Measurements from ENCODE around the gene FOXC2.
A peak's percentile ranks its signal among the peaks of the same experiment; 100 is the strongest.

Gene FOXC2

GRCh38 chr16:86556576-86556975, 10.1 kb upstream of the FOXC2 start:
- H3K27me3 Mint-ChIP-seq = peaks cover 9% of the 10 kb centered on the region
- no peak overlapping the region for H3K27ac Mint-ChIP-seq
- no peak overlapping the region for H3K4me3 Mint-ChIP-seq
- H3K9me3 Mint-ChIP-seq = no peaks in the 10 kb centered on the region
- no peak for ATAC-seq (ENCODE audit: low read depth)
- H3K4me1 Mint-ChIP-seq = peaks cover 10% of the 10 kb centered on the region
- peaks cover 3% of the 10 kb centered on the region for H3K36me3 Mint-ChIP-seq
- no peak for DNase-seq (ENCODE audit: low spot score in 2 of 2)

GRCh38 chr16:86557587-86557986, 9.0 kb upstream of the FOXC2 start:
- ATAC-seq (ENCODE audit: low read depth) = no peak
- H3K4me1 Mint-ChIP-seq = peaks cover 10% of the 10 kb centered on the region
- H3K27me3 Mint-ChIP-seq = peaks cover 11% of the 10 kb centered on the region
- H3K27ac Mint-ChIP-seq = no peak overlapping the region
- no peaks in the 10 kb centered on the region for H3K9me3 Mint-ChIP-seq
- DNase-seq (ENCODE audit: low spot score in 2 of 2) = no peak
- no peak overlapping the region for H3K4me3 Mint-ChIP-seq
- peaks cover under 1% of the 10 kb centered on the region for H3K36me3 Mint-ChIP-seq

DNA sequence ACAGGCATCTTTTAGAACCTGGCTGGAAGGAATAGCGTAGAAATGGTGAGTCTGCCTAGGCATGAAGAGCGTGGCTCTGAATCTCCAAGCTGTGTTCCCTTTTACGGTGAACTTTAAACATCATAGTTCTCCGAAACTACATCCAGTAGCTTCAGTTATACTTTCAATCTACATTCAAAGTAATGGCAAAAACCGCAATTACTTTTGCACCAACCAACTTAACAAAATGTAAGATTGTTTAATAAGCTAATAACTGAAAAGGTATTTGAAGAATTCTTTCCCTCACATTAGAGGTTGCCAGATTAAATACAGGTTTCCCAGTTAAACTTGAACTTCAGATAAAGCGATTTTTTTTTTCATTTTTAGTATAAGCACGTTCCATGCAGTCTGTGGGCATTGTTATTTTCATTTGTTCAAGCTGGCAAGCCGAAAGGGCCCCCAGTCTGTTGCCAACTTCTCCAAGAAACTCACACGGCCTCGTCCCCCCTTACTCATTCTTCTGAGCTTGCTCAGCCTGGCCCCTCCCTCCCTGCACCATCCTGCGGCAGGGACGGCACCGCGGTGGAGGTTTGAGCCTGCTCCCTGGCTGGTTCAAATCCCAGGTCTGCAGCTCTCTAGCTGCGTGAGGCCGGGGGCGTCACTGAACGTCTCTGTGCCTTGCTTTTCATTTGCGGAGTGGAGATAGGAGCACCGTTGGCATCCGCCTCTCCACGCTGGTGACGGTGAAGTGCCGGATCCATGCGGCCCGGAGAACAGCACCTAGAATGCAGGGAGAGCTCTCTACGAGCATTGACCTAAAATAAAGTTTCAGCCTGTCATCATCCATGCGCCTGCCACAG, 8.1 kb upstream of the FOXC2 start:
- no peak overlapping the region for H3K4me3 Mint-ChIP-seq
- DNase-seq (ENCODE audit: low spot score in 2 of 2) (no peak), ATAC-seq (ENCODE audit: low read depth) (no peak)
- peaks cover 10% of the 10 kb centered on the region for H3K4me1 Mint-ChIP-seq
- H3K27ac Mint-ChIP-seq = no peak overlapping the region
- H3K27me3 Mint-ChIP-seq = peaks cover 11% of the 10 kb centered on the region
- no peaks in the 10 kb centered on the region for H3K36me3 Mint-ChIP-seq
- H3K9me3 Mint-ChIP-seq = no peaks in the 10 kb centered on the region

DNA sequence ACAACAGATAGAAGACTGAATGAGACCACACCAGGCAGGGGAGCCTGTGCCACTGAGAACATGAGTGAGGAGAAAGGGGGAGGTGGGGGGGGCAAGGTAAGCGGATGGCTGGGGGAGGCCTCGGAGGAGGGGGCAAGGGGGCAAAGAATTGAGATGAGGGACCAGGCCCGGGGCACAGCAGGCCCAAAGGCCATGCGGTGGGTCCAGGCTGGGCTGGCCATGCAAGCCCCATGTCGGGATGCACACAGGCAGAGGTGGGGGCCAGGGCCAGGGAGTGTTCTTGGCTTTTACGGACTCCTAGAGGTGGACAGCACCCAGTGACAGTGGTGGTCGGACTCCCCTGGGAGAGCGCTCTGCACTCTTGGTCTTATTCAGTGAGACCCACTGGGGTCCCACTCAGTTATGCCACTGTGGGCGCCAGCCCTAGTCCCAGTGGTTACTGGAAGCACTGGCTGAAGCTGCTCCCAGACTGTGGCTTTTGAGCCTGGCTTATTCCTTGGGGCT, 6.8 kb upstream of the FOXC2 start:
- H3K36me3 Mint-ChIP-seq = no peaks in the 10 kb centered on the region
- H3K27me3 Mint-ChIP-seq = peaks cover 17% of the 10 kb centered on the region
- H3K27ac Mint-ChIP-seq = no peak overlapping the region
- ATAC-seq (ENCODE audit: low read depth) = no peak
- H3K4me3 Mint-ChIP-seq = no peak overlapping the region
- no peak for DNase-seq (ENCODE audit: low spot score in 2 of 2)
- H3K4me1 Mint-ChIP-seq = peaks cover 10% of the 10 kb centered on the region
- H3K9me3 Mint-ChIP-seq = no peaks in the 10 kb centered on the region

DNA sequence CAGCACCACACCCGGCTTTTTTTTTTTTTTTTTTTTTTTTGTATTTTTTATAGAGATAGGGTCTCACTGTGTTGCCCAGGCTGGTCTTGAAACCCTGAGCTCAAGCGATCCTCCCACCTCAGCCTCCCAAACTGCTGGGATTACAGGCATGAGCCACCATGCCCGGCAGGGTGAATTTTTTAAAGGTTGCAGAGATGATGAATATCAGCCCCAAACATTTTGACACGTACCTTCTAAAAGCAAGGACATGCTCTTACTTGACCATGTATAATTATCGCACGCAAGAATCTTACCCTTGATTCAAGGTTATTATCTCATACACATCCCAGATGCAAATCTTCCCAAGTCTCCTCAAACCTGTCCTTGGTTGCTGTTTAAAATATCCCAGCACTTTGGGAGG, 4.3 kb upstream of the FOXC2 start:
- ATAC-seq (ENCODE audit: low read depth) = no peak
- no peak for DNase-seq (ENCODE audit: low spot score in 2 of 2)
- no peaks in the 10 kb centered on the region for H3K36me3 Mint-ChIP-seq
- H3K4me1 Mint-ChIP-seq = peaks cover 7% of the 10 kb centered on the region
- peaks cover 19% of the 10 kb centered on the region for H3K27me3 Mint-ChIP-seq
- H3K27ac Mint-ChIP-seq = no peak overlapping the region
- H3K4me3 Mint-ChIP-seq = no peak overlapping the region
- no peaks in the 10 kb centered on the region for H3K9me3 Mint-ChIP-seq

- H3K4me1 Mint-ChIP-seq = peaks cover 7% of the 10 kb centered on the region
- DNase-seq (ENCODE audit: low spot score in 2 of 2) (peak; percentile 85 to 87), ATAC-seq (ENCODE audit: low read depth) (peak; percentile 93)
- H3K9me3 Mint-ChIP-seq = no peaks in the 10 kb centered on the region
- no peaks in the 10 kb centered on the region for H3K36me3 Mint-ChIP-seq
- peaks cover 20% of the 10 kb centered on the region for H3K27me3 Mint-ChIP-seq
- peak overlapping the region; percentile 65 for H3K4me3 Mint-ChIP-seq
- H3K27ac Mint-ChIP-seq = no peak overlapping the region
Measured at GRCh38 chr16:86563469-86564345, 2.9 kb upstream of the FOXC2 start.

DNA sequence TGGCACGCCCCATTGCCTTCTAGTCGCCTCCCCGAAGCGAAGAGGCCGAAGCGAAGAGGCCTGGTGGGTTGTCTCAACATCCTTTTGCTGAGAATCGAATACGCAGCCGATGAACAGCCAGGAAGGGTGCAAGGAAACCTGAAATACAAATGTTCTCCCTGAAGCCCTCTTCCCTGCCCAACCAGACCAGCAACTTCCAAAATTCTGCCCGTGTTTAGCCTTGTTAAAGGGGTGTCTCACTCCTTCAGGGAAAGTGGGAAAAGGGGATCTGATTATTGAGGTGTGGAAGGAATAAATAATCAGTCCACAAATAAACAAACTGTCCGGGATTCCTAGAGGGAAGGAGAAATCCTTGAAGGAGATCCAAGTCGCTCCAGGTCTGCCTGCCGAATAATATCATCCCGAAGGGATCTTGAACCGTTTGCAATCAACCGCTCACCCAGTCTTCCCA, 1.4 kb upstream of the FOXC2 start:
- Mint-ChIP-seq H3K4me1 (peaks cover 7% of the 10 kb centered on the region), H3K27ac (no peak overlapping the region), H3K36me3 (no peaks in the 10 kb centered on the region), H3K4me3 (no peak overlapping the region), H3K27me3 (peaks cover 16% of the 10 kb centered on the region), H3K9me3 (no peaks in the 10 kb centered on the region)
- no peak for ATAC-seq (ENCODE audit: low read depth)
- DNase-seq (ENCODE audit: low spot score in 2 of 2) = no peak

DNA sequence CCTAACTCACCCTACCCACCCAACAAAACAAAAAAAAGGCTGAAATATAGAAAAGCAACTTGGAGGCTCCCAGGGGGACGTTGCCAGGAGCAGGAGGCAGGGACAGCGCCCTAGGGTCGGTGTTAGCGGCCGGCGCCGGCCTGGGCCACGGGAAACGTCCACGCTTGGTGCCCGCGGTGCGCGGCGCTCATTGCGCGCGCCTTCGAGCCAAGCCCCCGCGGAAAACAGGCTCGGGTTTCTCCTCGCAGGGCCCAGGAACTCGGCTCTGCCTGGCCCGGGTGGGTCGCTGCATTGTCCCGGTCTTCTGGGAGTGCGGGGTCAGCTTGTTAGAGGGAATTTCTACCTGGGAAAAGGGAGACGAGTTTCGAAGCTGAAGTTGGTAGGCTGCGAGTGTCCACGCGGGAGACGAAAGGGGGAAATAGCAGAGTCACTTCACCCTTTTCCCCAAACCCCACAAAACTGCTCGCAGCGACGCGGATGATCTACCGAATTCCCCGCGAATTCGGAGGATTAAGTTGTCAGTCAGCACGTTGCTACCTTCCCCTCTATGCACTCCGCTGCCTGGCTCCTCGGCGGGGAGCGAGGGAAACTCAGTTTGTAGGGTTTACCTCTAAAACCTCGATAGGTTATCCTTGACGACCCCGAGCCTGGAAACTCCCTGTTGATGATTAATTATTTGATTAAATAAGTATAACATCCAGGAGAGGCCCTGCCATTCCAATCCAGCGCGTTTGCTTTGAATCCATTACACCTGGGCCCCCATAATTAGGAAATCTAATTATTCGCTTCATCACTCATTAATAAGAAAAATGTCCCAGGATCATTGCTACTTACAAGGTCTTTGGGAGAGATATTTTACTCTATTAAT, 751 bp upstream of the FOXC2 start:
- no peak for DNase-seq (ENCODE audit: low spot score in 2 of 2)
- Mint-ChIP-seq H3K4me1 (peaks cover 7% of the 10 kb centered on the region), H3K27ac (no peak overlapping the region), H3K27me3 (peaks cover 15% of the 10 kb centered on the region), H3K4me3 (no peak overlapping the region), H3K36me3 (no peaks in the 10 kb centered on the region), H3K9me3 (no peaks in the 10 kb centered on the region)
- no peak for ATAC-seq (ENCODE audit: low read depth)

GRCh38 chr16:86566966-86567700, 504 bp downstream of the FOXC2 start:
- ATAC-seq (ENCODE audit: low read depth) = no peak
- DNase-seq (ENCODE audit: low spot score in 2 of 2) = peak in 1 of 2 donors; percentile 33
- H3K9me3 Mint-ChIP-seq = no peaks in the 10 kb centered on the region
- H3K27ac Mint-ChIP-seq = no peak overlapping the region
- H3K36me3 Mint-ChIP-seq = no peaks in the 10 kb centered on the region
- peaks cover 16% of the 10 kb centered on the region for H3K27me3 Mint-ChIP-seq
- peak overlapping the region; percentile 4 for H3K4me3 Mint-ChIP-seq
- peaks cover 7% of the 10 kb centered on the region for H3K4me1 Mint-ChIP-seq

DNA sequence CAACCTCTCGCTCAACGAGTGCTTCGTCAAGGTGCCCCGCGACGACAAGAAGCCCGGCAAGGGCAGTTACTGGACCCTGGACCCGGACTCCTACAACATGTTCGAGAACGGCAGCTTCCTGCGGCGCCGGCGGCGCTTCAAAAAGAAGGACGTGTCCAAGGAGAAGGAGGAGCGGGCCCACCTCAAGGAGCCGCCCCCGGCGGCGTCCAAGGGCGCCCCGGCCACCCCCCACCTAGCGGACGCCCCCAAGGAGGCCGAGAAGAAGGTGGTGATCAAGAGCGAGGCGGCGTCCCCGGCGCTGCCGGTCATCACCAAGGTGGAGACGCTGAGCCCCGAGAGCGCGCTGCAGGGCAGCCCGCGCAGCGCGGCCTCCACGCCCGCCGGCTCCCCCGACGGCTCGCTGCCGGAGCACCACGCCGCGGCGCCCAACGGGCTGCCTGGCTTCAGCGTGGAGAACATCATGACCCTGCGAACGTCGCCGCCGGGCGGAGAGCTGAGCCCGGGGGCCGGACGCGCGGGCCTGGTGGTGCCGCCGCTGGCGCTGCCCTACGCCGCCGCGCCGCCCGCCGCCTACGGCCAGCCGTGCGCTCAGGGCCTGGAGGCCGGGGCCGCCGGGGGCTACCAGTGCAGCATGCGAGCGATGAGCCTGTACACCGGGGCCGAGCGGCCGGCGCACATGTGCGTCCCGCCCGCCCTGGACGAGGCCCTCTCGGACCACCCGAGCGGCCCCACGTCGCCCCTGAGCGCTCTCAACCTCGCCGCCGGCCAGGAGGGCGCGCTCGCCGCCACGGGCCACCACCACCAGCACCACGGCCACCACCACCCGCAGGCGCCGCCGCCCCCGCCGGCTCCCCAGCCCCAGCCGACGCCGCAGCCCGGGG, 1.3 kb downstream of the FOXC2 start:
- peak overlapping the region; percentile 4 for H3K4me3 Mint-ChIP-seq
- DNase-seq (ENCODE audit: low spot score in 2 of 2) (peak in 1 of 2 donors; percentile 40), ATAC-seq (ENCODE audit: low read depth) (no peak)
- no peak overlapping the region for H3K27ac Mint-ChIP-seq
- peaks cover 16% of the 10 kb centered on the region for H3K27me3 Mint-ChIP-seq
- H3K36me3 Mint-ChIP-seq = no peaks in the 10 kb centered on the region
- H3K4me1 Mint-ChIP-seq = peaks cover 7% of the 10 kb centered on the region
- H3K9me3 Mint-ChIP-seq = no peaks in the 10 kb centered on the region

DNA sequence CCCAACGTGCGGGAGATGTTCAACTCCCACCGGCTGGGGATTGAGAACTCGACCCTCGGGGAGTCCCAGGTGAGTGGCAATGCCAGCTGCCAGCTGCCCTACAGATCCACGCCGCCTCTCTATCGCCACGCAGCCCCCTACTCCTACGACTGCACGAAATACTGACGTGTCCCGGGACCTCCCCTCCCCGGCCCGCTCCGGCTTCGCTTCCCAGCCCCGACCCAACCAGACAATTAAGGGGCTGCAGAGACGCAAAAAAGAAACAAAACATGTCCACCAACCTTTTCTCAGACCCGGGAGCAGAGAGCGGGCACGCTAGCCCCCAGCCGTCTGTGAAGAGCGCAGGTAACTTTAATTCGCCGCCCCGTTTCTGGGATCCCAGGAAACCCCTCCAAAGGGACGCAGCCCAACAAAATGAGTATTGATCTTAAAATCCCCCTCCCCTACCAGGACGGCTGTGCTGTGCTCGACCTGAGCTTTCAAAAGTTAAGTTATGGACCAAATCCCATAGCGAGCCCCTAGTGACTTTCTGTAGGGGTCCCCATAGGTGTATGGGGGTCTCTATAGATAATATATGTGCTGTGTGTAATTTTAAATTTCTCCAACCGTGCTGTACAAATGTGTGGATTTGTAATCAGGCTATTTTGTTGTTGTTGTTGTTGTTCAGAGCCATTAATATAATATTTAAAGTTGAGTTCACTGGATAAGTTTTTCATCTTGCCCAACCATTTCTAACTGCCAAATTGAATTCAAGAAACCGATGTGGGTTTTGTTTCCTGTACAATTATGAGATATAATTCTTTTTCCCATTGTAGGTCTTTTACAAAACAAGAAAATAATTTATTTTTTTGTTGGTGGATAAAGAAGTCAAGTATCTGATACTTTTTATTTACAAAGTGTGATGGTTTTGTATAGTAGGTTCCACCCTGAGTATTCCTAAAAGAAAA, 2.3 kb downstream of the FOXC2 start:
- Mint-ChIP-seq H3K36me3 (no peaks in the 10 kb centered on the region), H3K27me3 (peaks cover 15% of the 10 kb centered on the region), H3K4me3 (no peak overlapping the region), H3K9me3 (no peaks in the 10 kb centered on the region), H3K4me1 (peaks cover 3% of the 10 kb centered on the region), H3K27ac (peak overlapping the region; percentile 70)
- DNase-seq (ENCODE audit: low spot score in 2 of 2) (no peak), ATAC-seq (ENCODE audit: low read depth) (no peak)
